A673 (cell line): ENCODE measurements around the gene LIMS2.

Source experiments
- CTCF ChIP-seq: fragments of 300-800, 200-600 bp; sonication (generic); conservative IDR thresholded peaks from 2 replicates; pipeline ENCODE4 v1.5.1; 2017; ENCODE audit warnings: low read depth, mild to moderate bottlenecking, antibody characterized with exemption, low read length, moderate library complexity, mixed read lengths
- EZH2 ChIP-seq: fragments of 200-600 bp; sonication (generic); IDR thresholded peaks from 2 replicates; pipeline ENCODE4 v1.6.1; 2017; ENCODE audit warnings: borderline replicate concordance, low read depth, mild to moderate bottlenecking, mixed read lengths, antibody characterized with exemption, low read length; ENCODE audit not compliant: poor library complexity, severe bottlenecking

DNA sequence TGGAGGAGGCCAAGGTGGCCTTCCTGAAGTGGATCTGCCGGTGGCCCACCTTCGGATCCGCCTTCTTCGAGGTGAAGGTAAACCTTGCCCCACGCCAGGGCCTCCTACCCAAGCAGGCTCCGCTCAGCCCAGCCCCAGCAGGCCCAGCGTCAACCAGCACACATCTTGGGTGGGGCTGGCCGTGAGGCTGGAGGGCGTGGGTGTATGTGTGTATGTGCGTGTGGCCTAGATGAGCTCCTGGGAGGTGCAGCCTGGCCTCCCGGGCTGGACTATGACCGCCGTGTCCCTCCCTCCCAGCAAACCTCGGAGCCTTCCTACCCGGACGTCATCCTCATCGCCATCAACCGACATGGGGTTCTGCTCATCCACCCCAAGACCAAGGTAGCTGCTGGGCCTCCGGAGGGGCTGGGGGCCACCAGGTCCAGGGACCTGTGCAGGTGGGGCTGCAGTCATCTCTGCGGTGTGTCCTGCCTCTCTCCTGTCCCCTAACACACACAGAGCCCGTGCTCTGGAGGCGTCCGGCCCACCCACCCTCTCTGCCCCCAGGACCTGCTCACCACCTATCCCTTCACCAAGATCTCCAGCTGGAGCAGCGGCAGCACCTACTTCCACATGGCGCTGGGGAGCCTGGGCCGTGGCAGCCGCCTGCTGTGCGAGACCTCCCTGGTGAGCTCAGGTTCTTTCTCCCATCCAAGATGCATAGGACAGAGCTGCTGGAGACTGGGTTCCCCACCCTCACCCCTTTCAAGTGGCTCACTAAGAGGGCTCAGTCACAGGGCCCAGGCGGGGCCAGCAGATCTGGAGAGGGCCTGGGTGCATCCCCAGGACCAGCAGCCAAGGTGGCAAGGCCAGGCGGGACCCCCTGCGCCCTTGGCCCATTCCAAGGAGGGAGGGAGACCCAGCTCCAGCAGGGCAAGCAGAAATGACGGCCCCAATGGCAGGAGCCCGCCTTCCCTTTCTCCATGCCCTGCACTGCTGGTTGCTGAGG, 38.8 kb downstream of the LIMS2 start:
- TF ChIP-seq CTCF (no peak), EZH2 (no peak)
